ENCODE data around the gene CDKAL1.

DNA sequence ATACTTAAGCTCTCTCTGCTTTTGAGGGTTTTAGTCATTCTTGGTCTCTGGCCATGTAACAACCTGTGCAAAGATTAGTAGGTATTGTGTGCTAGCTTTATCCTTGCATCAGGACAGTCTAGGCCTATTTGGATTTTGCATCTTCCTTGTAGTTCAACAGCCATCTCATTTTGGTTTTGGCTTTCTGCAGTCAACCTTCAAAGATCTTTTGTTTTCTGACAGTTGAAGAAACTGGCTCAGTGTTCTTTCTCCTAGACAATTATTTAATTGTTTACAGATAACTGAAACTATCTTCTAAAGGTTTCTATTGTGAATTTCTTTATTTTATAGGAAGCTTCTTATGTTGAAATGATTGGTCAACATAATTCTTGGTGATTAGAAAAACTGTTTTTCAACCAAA lies 307.5 kb downstream of the CDKAL1 start:
- TF ChIP-seq, protein P1, sequence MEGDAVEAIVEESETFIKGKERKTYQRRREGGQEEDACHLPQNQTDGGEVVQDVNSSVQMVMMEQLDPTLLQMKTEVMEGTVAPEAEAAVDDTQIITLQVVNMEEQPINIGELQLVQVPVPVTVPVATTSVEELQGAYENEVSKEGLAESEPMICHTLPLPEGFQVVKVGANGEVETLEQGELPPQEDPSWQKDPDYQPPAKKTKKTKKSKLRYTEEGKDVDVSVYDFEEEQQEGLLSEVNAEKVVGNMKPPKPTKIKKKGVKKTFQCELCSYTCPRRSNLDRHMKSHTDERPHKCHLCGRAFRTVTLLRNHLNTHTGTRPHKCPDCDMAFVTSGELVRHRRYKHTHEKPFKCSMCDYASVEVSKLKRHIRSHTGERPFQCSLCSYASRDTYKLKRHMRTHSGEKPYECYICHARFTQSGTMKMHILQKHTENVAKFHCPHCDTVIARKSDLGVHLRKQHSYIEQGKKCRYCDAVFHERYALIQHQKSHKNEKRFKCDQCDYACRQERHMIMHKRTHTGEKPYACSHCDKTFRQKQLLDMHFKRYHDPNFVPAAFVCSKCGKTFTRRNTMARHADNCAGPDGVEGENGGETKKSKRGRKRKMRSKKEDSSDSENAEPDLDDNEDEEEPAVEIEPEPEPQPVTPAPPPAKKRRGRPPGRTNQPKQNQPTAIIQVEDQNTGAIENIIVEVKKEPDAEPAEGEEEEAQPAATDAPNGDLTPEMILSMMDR (IDR thresholded peaks at IDR 0.05; ENCODE audit: low read length) = no peak
- TF ChIP-seq EZH2phosphoT487 (IDR thresholded peaks at IDR 0.05; ENCODE audit: low read length) (no peak), EZH2 (optimal IDR thresholded peaks at IDR 0.05; ENCODE audit: low read depth, low read length) (no peak)
